Activated CD8-positive, alpha-beta memory T cell treated with anti-CD3 and anti-CD28 coated beads, Interleukin-2, amount 10 ng/mL, durations not matched to agents 7 days and 5 days (primary cell): Measurements from ENCODE around the gene TEAD3. TPM values are rescaled to one million over a fixed set of nuclear protein-coding genes. Genes with fewer than 3 reads are reported as not detected.

ENCODE experiments used
- ATAC-seq: fragments of 150-1000 bp; cut with Tn5 transposase; one replicate; pipeline ENCODE4 v1.10.0; 2021; ENCODE audit warnings: moderate library complexity
- CTCF ChIA-PET: fragments of 350-600 bp; sonication (Branson Sonifier 250); formaldehyde crosslinking; loops from one replicate; lab custom pipeline; 2021; ENCODE audit warnings: antibody characterized with exemption; lab: Charles Lee
- DNase-seq: peaks from one replicate; pipeline ENCODE4 v3.0.0-alpha.2; 2020
- H3K27ac Mint-ChIP-seq: one replicate; pipeline ENCODE4 v1.8.0; 2021; ENCODE audit warnings: mild to moderate bottlenecking, mixed read lengths
- H3K27me3 Mint-ChIP-seq: one replicate; pipeline ENCODE4 v1.8.0; 2021; ENCODE audit warnings: mixed read lengths
- H3K36me3 Mint-ChIP-seq: one replicate; pipeline ENCODE4 v1.8.0; 2021; ENCODE audit warnings: mild to moderate bottlenecking, mixed read lengths
- H3K4me1 Mint-ChIP-seq: one replicate; pipeline ENCODE4 v1.8.0; 2021; ENCODE audit warnings: mixed read lengths
- H3K4me3 Mint-ChIP-seq: one replicate; pipeline ENCODE4 v1.8.0; 2021; ENCODE audit warnings: mild to moderate bottlenecking, moderate library complexity, mixed read lengths
- H3K9me3 Mint-ChIP-seq: one replicate; pipeline ENCODE4 v1.8.0; 2022; ENCODE audit warnings: low read depth, mixed read lengths
- total RNA-seq, 2 experiments: library from RNA; stranded (reverse); gene quantifications; one replicate each; pipeline ENCODE4 v1.2.3, GENCODE V29; 2021

Gene TEAD3
- total RNA-seq, 2 experiments from 2014 or later: 0.16 TPM; not detected in 1

DNA sequence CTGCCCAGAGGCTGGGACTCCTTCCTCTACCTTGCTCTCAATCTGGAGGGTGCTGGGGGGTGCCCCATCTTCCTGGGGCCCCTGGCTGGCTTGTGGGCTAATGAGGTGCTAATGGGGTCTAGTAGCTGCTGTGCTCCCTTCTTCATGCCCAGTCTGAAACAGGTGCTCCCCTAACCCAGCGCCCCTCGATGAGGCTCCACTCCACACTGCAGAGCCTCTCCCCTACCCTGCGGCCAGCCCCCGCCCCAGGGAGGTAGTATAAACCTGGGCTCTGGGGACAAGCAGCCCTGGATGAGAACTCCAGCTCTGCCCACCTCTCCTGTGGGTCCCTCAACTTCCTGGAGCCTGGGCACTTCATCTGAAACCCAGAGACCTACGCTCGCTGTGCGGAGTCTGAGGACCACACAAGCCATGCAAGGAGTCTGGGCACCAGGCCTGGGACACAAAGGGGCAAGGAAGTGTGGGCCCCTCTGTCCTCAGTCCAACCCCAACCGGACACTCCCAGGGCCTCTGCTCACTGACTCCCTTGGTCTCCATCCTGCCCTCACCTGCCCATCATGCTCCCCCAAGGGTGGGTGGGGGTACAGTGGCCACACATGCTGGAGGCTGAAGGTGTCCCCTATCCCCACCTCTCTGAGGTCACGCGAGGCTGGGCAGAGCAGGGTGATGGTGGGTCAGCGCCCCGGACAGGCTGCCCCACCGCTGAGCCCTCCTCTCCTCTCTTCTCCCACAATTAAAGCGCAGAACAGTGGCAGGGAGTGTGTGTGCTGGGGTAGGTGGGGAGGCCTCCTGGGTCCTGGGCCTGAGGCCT, 22.5 kb downstream of the TEAD3 start:
- DNase-seq: no peak
- Mint-ChIP-seq H3K9me3 (no peaks in the 10 kb centered on the region), H3K4me1 (peaks cover 36% of the 10 kb centered on the region), H3K36me3 (peaks cover 37% of the 10 kb centered on the region), H3K27me3 (no peaks in the 10 kb centered on the region), H3K27ac (no peak overlapping the region), H3K4me3 (no peak overlapping the region)
- CTCF ChIA-PET: interaction anchor here (0.7 to 1.6 kb wide), 6 partner anchors 7 to 262 kb away, joined by 3 to 4 read pairs (median 4); partner anchors contain the start of genes FANCE and PPARD
- ATAC-seq: peak; percentile 13

DNA sequence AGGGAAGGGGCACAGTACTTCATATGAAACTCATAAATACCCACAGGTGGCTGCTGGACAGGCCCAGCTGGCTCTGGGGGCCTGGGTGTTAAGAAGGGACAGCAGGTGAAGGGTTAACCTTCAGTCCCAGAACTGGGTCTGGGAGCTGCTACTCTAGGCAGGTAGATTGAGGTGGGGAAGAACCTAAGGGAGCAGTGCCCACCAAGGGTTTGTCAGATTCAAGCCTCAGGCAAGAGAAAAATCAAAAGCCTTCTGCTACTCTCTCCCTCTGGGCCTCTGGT, 23.1 kb downstream of the TEAD3 start:
- H3K4me3 Mint-ChIP-seq: no peak overlapping the region
- DNase-seq: no peak
- no peak for ATAC-seq
- H3K27ac Mint-ChIP-seq: no peak overlapping the region
- no peaks in the 10 kb centered on the region for H3K27me3 Mint-ChIP-seq
- CTCF ChIA-PET: interaction anchor here (0.7 to 1.6 kb wide), 6 partner anchors 8 to 262 kb away, joined by 3 to 4 read pairs (median 4); partner anchors contain the start of genes FANCE and PPARD
- H3K9me3 Mint-ChIP-seq: no peaks in the 10 kb centered on the region
- peaks cover 37% of the 10 kb centered on the region for H3K4me1 Mint-ChIP-seq
- peaks cover 42% of the 10 kb centered on the region for H3K36me3 Mint-ChIP-seq

DNA sequence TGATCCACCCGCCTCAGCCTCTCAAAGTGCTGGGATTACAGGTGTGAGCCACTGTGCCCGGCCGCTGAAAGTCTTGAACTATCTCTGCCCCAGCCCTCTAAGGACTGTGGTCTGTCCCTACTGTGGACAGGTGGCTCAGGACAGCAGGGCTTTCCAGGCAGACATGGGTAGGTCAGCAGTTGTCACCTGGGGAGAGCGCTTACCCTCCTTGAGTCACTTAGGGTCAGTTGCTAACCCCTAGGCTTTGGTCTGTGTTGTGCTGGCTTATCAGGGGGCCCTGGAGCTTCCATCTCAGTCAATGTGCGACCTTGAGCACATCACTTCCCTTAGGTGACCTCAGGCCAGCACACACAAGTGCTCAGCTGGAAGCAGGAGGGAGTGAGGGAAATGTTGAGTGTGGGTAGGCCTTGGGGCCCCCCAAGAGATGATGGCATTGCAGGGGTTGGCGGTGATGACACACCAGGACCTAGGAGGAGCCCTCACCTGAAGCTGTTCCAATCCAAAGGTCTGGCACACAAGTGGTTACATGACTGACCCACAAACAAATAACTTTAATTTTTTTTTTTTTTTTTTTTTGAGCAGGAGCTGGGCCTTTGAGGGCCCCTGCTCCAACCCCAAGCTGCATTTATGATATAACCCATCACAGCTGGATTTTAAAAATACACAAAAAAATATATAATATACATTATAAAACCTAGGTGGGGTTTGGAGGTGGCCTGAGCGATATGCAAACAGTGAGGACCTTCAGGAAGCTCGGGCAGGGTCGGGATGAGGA, 23.6 kb downstream of the TEAD3 start:
- Mint-ChIP-seq H3K27ac (peak overlapping the region; percentile 45), H3K9me3 (no peaks in the 10 kb centered on the region), H3K4me1 (peaks cover 37% of the 10 kb centered on the region), H3K4me3 (no peak overlapping the region), H3K36me3 (peaks cover 47% of the 10 kb centered on the region), H3K27me3 (no peaks in the 10 kb centered on the region)
- DNase-seq: no peak
- no peak for ATAC-seq
- CTCF ChIA-PET: interaction anchor here (0.7 to 3.3 kb wide), 9 partner anchors 8 to 263 kb away, joined by 3 to 18 read pairs (median 4); partner anchors contain the start of genes DEF6, FANCE and PPARD

GRCh38 chr6:35471836-35472345, 25.0 kb downstream of the TEAD3 start:
- peaks cover 48% of the 10 kb centered on the region for H3K36me3 Mint-ChIP-seq
- H3K9me3 Mint-ChIP-seq: no peaks in the 10 kb centered on the region
- no peaks in the 10 kb centered on the region for H3K27me3 Mint-ChIP-seq
- peak overlapping the region; percentile 99 for H3K4me3 Mint-ChIP-seq
- peak overlapping the region; percentile 63 for H3K27ac Mint-ChIP-seq
- CTCF ChIA-PET: interaction anchor here (0.8 to 3.3 kb wide), 7 partner anchors 9 to 178 kb away, joined by 3 to 18 read pairs (median 4); partner anchors contain the start of genes DEF6 and PPARD
- H3K4me1 Mint-ChIP-seq: peaks cover 46% of the 10 kb centered on the region
- DNase-seq (no peak), ATAC-seq (no peak)

- DNase-seq (no peak), ATAC-seq (no peak)
- peaks cover 45% of the 10 kb centered on the region for H3K4me1 Mint-ChIP-seq
- peak overlapping the region; percentile 97 for H3K27ac Mint-ChIP-seq
- H3K36me3 Mint-ChIP-seq: peaks cover 51% of the 10 kb centered on the region
- peak overlapping the region; percentile 99 for H3K4me3 Mint-ChIP-seq
- CTCF ChIA-PET: interaction anchor here (0.9 to 3.3 kb wide), 5 partner anchors 10 to 173 kb away, joined by 3 to 18 read pairs (median 4); partner anchors contain the start of genes DEF6 and PPARD
- H3K9me3 Mint-ChIP-seq: no peaks in the 10 kb centered on the region
- H3K27me3 Mint-ChIP-seq: no peaks in the 10 kb centered on the region
Measured at GRCh38 chr6:35470663-35471120, 26.2 kb downstream of the TEAD3 start.

DNA sequence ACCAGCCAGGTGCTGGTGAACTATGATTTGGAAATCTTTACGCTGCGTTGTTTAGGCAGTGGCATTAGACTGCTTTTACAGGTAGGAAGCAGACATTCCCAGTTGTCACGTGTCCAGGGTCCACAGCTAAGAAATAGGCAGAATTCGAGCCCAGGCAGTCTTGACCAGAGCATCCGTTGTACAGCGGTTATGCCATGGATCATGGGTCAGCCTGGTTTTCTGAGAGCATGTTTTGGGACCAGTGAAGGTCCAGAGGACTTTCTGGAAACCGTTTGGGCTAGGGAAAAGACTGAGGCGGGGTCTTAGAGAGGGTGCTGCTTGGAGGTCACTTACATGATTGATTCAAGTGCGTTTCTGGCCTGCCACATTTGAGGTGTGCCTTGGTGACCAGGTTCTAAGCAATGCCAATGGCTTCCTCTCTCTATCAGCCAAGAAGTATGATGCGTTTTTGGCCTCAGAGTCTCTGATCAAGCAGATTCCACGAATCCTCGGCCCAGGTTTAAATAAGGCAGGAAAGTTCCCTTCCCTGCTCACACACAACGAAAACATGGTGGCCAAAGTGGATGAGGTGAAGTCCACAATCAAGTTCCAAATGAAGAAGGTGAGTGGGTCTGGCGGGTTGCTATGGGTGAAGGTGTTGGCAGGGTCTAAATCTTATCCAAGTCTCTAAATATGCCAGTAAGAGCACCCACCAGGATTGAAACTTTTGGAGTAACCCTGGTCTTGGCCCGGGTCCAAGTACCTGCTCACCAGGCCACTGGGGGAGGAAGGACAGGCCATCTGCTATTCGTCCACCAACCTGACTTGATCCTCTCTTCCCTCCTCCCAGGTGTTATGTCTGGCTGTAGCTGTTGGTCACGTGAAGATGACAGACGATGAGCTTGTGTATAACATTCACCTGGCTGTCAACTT, 26.9 kb downstream of the TEAD3 start:
- H3K4me1 Mint-ChIP-seq: peaks cover 45% of the 10 kb centered on the region
- peak overlapping the region; percentile 99 for H3K4me3 Mint-ChIP-seq
- H3K27me3 Mint-ChIP-seq: no peaks in the 10 kb centered on the region
- DNase-seq (no peak), ATAC-seq (no peak)
- peak overlapping the region; percentile 97 for H3K27ac Mint-ChIP-seq
- CTCF ChIA-PET: interaction anchor here (1.5 to 5.7 kb wide), 3 partner anchors 20 to 172 kb away, joined by 4 to 71 read pairs (median 18); partner anchors contain the start of genes DEF6, FANCE and PPARD
- H3K9me3 Mint-ChIP-seq: no peaks in the 10 kb centered on the region
- H3K36me3 Mint-ChIP-seq: peaks cover 53% of the 10 kb centered on the region

DNA sequence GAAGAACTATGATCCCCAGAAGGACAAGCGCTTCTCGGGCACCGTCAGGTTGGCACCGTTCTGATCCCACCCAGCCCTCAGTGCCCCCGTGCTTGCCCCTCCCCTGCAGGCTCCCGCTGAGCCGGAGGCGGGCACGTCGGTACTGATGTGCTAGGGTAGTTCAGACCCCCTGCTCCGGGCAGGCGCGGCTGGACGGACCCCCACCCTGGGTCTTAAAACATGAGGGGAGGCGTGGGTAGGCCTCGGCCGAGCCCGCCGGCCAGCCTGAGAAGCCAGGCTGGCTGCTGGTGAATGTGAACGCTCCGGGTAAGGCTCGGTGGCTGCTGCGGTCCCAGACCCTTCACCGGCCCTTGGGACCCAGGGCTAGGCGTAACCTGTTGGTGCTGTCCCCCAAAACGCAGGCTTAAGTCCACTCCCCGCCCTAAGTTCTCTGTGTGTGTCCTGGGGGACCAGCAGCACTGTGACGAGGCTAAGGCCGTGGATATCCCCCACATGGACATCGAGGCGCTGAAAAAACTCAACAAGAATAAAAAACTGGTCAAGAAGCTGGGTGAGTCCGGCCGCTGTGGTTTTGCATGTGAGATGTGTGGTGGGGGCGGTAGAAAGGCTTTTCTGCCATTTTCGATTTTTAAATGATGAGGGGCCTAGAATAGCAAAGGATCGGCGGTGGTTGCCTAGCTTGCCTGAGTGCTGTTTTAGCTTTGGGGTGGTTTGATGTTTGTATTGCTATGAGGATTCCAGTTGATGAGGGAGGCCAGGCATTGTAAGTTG, 27.7 kb downstream of the TEAD3 start:
- no peak for DNase-seq
- CTCF ChIA-PET: interaction anchor here (0.7 to 5.7 kb wide), 9 partner anchors 8 to 268 kb away, joined by 3 to 71 read pairs (median 10); partner anchors contain the start of genes ARMC12, DEF6, FANCE and PPARD
- H3K4me3 Mint-ChIP-seq: peak overlapping the region; percentile 99
- H3K36me3 Mint-ChIP-seq: peaks cover 57% of the 10 kb centered on the region
- peaks cover 45% of the 10 kb centered on the region for H3K4me1 Mint-ChIP-seq
- ATAC-seq: peak; percentile 5
- H3K27me3 Mint-ChIP-seq: no peaks in the 10 kb centered on the region
- peak overlapping the region; percentile 97 for H3K27ac Mint-ChIP-seq
- no peaks in the 10 kb centered on the region for H3K9me3 Mint-ChIP-seq

DNA sequence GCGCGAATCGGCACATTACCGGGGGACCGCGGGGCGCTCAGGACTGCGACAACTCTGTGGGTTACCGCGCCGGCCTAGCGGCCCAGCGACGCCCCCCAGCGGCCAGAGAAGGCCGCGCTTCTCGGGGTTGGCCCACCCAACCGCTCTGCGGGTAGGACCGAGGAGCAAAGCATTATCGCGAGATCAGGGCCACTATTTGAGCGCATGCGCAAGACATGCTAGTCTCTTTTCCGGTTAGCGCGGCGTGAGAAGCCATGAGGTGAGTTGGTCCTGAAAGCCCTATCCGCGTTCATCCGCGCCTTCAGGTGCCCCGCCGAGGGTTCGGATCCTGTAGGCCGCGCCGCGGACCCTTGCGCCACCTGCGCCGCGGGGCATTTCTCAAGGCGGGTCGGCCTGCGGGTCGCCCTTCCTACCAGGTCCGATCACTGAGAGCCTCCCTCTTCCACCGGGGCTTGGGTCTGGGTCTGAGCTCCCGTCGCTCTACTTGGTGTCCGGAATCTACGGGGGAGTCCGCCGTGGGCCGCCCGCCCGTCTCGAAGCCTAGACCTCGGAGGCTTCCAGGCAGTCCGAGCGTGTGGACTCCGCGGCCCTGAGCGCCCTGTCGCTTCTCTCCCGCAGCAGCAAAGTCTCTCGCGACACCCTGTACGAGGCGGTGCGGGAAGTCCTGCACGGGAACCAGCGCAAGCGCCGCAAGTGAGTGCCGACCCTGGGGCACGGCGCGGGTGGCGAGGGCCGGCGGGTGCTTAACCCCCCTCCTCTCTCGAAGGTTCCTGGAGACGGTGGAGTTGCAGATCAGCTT, 28.5 kb downstream of the TEAD3 start, which contains the start of gene RPL10A:
Gene RPL10A, plus strand, starts transcription at position 221 of the 799 bp plus-strand sequence. Its CDS starts 34 bp downstream, at position 255.
- Mint-ChIP-seq H3K4me1 (peaks cover 43% of the 10 kb centered on the region), H3K27me3 (no peaks in the 10 kb centered on the region), H3K4me3 (peak within 1 kb of the TSS; percentile 99), H3K27ac (peak within 1 kb of the TSS; percentile 97), H3K36me3 (peaks cover 57% of the 10 kb centered on the region), H3K9me3 (no peaks in the 10 kb centered on the region)
- CTCF ChIA-PET: interaction anchor here (0.7 to 5.7 kb wide), 22 partner anchors 9 to 441 kb away, joined by 3 to 71 read pairs (median 4); partner anchors contain the start of genes ARMC12, DEF6, FANCE and PPARD
- peak; percentile 98 for DNase-seq
- ATAC-seq: peak; percentile 87

DNA sequence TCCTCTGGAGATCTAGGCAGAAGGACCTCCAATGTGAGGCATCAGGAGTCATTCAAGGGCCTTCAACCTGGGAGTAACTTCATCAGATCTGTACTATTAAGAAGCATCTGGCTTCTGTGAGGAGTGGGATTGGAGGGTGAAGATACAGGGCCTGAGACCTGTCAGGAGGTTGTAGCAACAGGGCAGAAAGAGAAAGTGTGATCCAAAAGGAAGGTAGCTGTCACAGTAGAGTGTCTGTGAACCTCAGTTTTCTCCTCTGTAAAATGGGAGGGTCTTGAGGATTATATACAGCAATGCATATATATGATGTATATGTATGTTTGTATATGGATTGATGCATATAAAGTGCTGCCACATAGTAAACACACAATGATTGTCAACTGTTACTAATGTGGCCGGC, 31.2 kb downstream of the TEAD3 start:
- CTCF ChIA-PET: interaction anchor here (1.3 to 5.7 kb wide), 6 partner anchors 16 to 271 kb away, joined by 4 to 71 read pairs (median 22); partner anchors contain the start of genes ARMC12, DEF6, FANCE and PPARD
- Mint-ChIP-seq H3K9me3 (no peaks in the 10 kb centered on the region), H3K27ac (no peak overlapping the region), H3K4me3 (no peak overlapping the region), H3K4me1 (peaks cover 23% of the 10 kb centered on the region), H3K36me3 (peaks cover 46% of the 10 kb centered on the region), H3K27me3 (no peaks in the 10 kb centered on the region)
- ATAC-seq: no peak
- no peak for DNase-seq

- H3K9me3 Mint-ChIP-seq: no peaks in the 10 kb centered on the region
- no peak overlapping the region for H3K27ac Mint-ChIP-seq
- no peaks in the 10 kb centered on the region for H3K27me3 Mint-ChIP-seq
- H3K4me1 Mint-ChIP-seq: peaks cover 10% of the 10 kb centered on the region
- no peak for ATAC-seq
- peaks cover 29% of the 10 kb centered on the region for H3K36me3 Mint-ChIP-seq
- no peak overlapping the region for H3K4me3 Mint-ChIP-seq
- CTCF ChIA-PET: interaction anchor here (1.5 kb wide), 4 partner anchors 11 to 169 kb away, joined by 3 to 5 read pairs (median 4); partner anchors contain the start of genes FANCE and PPARD
- no peak for DNase-seq
Measured at GRCh38 chr6:35463292-35463691, 33.6 kb downstream of the TEAD3 start.

DNA sequence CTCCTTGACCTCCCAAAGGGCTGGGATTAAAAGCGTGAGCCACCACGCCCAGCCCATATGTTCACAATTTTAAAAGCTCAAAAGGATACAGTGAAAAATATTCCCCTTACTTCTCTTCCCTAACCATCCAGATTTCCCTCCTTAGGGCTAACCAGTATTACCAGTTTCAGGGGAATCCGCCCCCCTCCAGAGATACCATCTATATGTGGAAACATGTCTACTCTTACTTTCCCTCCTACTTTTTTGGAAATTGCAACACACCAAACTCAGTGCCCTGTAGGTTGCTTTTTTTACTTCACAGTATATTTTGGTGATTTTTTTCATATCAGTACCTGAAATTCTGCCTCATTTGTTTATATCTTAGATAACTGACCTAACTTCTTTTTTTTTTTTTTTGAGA, 35.6 kb downstream of the TEAD3 start:
- no peaks in the 10 kb centered on the region for H3K9me3 Mint-ChIP-seq
- no peak overlapping the region for H3K4me3 Mint-ChIP-seq
- H3K27me3 Mint-ChIP-seq: no peaks in the 10 kb centered on the region
- peaks cover 25% of the 10 kb centered on the region for H3K36me3 Mint-ChIP-seq
- no peaks in the 10 kb centered on the region for H3K4me1 Mint-ChIP-seq
- CTCF ChIA-PET: interaction anchor here (1.2 kb wide), 2 partner anchors 9 to 10 kb away, joined by 3 read pairs; partner anchors contain the start of gene FANCE
- DNase-seq: no peak
- no peak for ATAC-seq
- no peak overlapping the region for H3K27ac Mint-ChIP-seq
